GM19467 (cell line): ENCODE results near the gene CAMTA1.

Experiments used
- ATAC-seq: cut with Tn5 transposase; IDR thresholded peaks from one replicate; pipeline ENCODE4 v1.9.1; 2021; ENCODE audit warnings: mild to moderate bottlenecking, moderate library complexity; ENCODE audit not compliant: unreplicated experiment

Gene CAMTA1

DNA sequence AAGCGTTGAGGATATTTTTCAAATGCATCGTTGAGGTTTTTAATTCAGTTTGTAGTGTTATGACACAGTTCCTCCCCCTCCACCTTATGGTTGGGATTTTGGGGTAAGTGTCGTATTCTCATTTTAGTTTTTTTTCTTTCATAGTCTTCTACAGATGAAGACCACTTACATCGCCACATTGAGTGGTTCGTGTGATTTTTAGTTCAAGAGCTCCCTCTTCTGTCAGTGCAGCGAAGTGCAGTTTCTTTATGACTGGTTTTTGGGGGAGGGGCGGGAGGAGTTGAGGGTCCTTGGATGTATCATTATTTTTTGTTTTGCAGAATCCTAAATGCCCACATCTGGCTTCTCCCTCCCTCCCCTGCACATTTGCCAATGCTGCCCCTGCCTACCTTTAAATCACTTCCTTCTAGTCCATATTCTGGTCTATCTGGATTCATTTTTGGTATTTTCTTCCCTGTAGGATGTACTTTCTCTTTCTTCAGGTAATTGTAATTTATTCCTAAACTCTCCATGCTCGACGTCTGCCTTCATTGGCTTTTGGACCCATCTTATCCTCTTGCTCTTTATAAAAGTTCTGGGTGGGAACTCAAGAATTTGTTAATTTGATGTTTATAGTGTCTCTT lies 433.1 kb downstream of the CAMTA1 start:
- ATAC-seq = no peak

DNA sequence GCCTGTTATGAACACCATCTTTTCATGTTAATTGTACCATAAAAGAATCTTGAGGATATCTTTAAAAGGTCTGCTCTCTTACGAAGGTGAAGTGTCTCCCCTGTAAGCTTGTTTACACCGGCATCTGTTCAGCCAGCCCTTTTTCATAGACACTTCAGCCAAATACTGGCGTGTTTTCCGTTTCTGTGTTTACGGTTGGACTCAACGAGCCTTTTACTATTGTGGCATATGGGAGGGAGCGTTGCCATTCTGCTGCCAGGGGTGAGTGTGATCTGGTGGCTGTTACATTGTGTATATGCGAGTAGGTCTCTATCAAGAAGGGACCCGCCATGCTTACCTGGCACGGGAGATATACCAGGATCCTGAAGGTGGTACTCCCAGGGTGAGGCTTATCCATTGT lies 433.8 kb downstream of the CAMTA1 start:
- no peak for ATAC-seq

DNA sequence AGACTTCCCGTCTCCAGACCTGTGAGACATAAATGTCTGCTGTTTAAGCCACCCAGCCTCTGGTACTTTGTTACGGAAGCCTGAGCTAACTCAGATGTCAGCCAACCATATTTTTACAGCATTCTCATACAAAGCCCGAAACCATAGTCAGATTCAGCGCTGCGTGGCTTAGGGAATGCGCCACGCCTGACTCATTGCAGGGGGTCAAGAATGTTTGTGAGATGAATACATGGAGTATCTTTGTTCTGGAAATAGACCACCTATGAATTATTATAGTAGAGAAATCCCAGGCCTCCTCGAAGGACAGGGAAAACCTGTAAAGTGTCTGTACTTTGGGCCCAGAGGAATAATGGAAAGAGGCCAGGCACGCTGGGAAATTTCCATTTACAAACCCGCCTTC lies 434.8 kb downstream of the CAMTA1 start:
- ATAC-seq = no peak

DNA sequence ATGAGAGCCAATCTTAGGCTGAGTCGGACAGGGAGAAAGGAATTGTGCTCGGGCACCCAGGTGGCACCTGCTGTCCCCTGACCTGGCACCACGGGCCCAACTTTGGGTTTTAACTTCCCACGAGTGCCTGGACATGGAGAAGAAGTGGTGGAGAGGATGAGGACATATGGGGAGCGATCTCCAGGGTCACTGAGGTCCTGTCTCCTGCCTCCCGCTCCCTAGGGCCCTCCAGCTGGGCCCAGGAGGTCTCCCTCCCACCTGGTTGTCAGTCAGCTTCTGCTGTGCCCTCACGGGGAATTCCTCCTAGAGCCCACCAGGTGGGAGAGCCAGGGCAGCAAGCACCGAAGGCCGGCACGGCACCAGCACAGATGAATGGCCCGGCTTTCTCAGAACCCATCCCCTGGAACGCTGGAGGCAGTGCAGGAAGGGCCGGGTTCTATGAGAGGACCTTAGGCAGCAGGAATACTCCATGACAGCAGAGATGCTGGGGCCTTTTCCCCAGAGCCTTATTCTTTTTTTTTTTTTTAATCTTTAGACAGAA lies 435.5 kb downstream of the CAMTA1 start:
- no peak for ATAC-seq

DNA sequence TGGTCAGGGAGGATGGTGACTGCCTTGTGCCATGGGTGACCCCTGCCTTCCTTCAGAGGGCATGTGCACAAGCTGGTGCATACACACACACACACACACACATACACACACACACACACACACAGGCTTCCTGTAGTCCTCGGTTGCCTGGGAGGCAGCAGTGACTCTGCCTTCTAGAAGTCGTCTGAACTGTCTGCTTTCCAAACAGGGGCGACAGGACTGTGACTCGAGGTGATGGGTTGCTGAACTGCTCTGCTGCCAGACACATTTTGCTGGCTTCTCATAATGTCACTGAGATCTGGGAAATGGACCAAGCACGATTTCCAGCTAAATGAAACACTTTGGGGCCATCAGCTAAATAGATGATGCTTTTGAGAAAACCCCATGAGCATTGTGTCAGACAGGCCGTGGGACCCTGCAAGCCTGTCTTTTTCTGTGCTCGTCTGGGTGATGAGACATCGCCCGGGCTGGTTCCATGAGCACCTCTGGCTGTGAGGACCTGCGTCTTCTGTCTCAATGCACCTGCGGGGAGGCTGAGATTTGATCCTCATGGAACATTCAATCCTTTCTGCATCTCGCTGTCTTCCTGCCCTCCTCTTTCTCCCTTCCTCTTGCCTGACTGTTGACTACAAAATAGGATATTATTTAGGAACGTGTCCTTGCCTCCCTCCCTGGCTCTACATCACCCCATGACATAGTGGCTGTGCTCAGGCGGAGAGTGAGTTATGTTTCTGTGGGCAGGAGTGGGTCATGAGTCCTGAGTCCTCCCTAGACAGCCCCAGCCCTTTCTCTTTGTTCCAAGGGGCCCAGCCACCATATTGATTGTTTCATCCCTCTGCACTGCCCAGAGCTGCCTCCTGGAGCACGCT lies 436.8 kb downstream of the CAMTA1 start:
- no peak for ATAC-seq

DNA sequence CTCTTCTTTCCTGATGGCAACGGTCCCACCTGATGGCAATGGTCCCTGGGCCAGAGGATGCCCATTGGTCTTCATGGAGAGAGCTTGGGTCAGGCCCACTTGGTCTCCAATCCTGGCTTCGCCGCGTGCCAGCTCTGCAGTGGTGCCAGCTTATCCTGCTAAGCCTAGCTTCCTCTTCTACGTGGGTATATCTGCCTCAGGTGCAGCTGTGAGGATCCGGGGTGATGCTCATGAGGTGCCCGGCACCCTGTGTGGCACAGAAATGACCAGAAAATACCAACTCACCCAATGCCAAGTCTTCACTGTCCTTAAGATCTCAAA lies 437.4 kb downstream of the CAMTA1 start:
- ATAC-seq = no peak

DNA sequence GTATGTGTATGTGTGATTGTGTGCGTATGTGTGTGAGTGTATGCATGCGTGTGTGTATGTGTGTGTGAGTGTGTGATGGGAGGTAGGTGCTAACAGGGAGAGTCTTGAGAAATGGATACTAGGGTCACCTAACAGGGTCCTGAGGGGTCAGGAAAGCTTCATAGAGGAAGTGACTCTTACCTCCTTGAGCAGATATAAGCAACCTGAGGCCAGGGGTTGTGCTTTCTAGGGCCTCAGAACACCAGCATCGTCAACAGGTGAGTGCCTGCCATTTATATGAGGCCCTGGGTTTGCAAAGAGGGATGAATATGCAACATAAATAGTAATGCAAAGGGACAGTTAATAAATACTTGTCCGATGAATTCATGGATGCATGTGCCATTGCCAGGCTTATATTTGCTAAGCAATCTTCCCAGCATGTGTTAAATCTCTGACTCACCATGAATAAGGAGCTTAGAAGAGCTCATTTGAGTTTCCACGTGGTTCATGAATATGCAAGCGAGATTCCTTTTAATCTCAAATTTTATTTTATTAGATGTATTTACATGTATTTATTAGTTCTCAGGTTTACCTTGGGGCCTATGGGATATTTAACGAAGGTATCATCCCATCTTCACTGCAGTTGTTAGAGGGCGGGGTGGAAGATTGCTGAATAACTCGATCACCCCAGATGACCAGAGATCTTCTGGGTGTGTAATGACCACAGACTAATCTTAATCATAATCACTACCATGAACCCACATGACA lies 438.3 kb downstream of the CAMTA1 start:
- no peak for ATAC-seq

DNA sequence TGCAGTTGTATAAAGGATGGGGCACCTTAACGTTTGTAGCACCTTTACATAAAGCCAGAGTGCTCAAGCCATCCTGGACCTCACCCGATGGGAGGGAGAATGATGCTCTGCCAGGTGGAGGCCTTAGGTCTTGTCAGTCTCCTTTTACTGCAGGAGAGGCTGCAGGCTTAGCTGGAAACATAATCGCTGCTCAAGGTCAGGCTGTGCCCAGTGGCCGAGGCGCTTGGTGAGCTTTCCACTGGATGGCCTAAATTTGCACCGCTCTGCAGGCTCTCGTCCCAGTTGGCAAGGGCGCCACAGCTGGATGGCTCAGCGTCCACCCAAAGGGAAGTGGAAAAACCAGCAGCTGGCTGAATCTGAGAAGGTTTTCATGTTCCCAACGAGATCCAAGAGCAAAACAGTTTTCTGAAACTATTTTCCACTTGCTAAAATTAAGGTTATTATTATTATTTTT lies 438.9 kb downstream of the CAMTA1 start:
- ATAC-seq = no peak

DNA sequence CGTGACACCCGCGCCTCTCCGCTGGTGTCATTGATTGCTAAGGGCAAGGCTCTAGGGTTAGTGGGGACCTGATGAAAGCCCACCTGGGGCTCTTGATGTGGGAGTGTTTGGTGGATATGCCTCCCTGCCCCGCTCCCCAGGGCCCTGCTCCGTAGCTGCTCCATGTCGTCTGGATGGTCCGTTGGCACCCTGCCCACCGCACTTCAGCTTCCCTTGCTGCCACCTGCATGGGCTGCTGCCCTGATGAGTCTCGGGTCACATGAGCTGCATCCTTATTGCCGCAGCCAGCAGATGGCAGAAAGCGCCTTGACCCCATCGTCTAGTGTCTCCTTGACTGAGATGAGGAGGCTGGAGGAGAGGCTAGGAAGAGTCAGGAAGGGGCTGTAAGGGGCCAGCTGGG lies 439.4 kb downstream of the CAMTA1 start:
- ATAC-seq = no peak

DNA sequence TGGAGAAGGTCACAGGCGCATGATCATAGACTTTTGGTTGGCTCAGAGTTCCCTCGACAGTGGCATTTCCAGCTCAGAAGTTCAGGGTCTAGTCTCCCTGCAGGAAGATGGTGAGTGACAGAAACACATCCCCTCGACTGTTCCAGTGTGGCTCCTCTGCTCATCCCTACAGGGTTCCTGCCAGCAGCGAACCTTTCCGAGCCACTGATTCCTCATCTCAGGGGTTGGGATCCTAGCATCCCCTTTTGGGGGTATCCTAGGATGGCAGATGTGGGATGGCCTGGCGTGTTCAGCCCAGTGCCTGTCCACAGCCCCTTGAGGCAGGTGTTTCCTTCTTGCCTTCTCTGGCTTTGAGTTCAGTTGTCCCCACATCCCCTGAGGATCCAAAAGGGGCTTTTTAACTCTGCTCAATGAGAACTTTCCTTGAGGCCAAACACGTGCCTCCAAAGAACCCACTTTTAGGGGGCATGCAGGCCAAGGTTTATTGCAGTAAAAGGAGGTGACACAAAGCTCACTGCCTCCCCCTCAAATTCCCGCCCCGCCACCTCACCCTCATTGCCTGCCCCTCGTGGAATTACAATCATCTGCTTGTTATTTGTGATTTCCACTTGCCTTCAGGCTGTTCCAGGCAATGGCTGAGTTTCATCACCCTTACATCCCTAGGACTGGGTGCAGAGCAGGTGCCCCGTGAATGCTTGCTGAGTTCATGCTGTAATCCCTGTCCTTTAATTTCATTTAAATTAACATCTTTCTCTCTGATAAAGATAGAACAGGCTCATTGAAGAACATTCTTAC lies 440.7 kb downstream of the CAMTA1 start:
- ATAC-seq = no peak

DNA sequence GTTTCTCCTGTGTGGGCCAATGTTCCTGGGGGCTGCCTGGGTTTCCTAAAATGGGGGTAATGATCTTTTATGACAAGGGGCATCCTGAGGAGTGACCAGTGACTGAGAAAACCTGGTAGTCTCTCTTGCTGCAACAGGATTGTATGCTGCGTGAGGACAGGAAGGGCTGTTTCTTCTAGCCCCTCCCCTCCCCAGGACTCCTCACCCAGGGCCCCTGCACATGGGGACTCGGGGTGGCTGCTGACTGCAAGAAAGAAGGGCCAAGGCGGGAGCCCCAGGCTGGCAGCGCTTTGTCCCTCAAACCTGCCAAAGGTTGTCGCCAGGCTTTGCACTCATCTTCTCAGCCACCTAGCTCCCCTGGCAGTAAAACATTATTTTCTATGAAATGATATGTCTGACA lies 442.4 kb downstream of the CAMTA1 start:
- ATAC-seq = no peak

DNA sequence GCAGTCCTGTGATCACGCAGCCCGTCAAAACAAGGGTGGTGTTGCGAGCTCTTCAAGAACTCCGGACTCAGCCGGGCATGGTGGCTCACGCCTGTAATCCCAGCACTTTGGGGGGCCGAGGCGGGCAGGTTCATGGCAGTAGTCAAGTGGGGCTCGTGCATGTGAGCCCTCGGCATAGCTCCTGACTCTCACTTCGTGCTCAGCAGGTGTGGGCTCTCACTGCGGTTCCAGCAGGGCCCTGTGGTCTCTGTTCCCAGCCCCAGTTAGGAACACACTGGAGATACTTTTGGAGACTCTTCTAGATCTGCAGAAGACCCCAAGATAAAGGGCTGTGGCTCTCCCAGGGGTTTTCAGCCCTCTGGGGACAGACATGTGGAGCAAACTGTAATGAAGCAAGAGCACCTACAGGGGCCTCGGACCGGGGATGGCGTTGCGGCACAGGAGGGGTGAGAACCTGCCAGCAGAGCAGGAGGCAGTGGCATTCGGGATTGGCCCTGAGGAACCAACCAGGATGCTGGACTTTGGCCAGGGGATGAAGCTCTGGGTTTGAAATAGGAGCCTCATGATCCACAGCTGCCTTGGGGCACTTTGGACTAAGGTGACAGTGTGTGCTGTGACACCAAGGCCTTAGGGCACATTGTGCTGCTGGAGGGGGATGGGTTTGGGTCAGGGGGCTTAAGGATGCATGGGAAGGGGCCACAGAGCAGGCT lies 443.2 kb downstream of the CAMTA1 start:
- ATAC-seq = no peak

DNA sequence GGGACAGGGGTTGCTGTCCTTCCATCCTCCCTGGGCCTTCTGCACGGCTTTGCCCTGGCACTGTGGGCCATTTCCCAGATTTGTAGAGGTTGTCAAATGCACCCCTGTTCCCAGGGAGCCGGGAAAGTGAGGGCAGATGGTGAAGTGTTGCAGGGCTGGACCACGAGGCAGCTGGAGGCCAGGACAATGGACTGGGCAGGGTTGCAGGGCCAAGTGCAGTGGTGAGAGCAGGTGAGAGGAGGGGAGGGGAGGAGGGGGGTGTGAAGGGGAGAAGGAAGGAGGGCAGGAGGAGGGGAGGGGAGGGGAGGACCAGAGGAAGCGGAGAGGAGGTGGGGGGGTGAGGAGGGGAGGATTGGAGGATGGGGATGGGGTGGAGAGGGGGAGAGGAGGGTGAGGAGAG lies 443.9 kb downstream of the CAMTA1 start:
- no peak for ATAC-seq

DNA sequence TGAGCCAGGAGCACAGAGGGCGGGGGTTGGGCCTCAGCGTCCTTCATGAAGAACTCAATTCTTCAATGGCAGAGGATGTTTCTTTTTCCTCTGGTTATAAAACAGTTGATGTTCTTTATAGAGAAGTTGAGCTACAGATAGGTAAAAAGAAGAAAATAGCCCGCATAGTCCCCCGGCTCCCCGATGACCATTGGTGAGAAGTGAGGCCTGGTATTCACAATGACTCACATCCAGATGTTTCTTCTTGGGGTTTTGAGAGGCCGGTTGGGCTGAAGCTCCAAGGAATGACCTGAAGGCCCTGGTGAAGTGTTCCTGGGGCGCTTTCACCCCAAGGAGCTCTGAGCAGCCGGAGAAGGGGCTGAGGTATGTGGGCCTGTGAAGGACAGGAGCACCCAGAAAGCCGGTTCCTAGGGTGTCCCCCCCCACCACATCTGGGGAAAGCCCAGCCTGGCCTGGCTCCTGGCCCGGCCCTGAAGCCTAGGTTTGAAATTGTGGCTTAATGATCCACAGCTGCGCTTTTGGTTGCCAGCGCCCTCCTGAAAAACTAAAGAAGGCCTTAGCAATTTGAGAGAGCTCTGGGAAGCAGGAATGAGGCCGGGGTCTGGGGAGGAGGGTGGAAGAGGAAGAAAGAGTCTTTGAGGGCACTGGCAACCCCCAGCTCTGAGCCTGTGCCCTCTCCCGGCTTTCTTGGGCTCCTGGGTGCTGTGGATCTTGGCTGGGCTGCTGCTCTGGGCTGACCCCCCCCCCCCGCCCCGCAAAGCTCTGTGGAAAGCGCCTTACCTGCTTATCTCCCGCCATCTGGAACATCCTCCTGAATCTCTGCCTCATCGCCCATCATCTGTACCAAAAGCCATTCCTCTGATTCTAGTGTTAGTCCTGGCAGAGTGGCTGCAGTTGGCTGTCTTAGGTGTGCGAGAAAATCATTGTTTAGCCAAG lies 444.7 kb downstream of the CAMTA1 start:
- ATAC-seq = no peak

DNA sequence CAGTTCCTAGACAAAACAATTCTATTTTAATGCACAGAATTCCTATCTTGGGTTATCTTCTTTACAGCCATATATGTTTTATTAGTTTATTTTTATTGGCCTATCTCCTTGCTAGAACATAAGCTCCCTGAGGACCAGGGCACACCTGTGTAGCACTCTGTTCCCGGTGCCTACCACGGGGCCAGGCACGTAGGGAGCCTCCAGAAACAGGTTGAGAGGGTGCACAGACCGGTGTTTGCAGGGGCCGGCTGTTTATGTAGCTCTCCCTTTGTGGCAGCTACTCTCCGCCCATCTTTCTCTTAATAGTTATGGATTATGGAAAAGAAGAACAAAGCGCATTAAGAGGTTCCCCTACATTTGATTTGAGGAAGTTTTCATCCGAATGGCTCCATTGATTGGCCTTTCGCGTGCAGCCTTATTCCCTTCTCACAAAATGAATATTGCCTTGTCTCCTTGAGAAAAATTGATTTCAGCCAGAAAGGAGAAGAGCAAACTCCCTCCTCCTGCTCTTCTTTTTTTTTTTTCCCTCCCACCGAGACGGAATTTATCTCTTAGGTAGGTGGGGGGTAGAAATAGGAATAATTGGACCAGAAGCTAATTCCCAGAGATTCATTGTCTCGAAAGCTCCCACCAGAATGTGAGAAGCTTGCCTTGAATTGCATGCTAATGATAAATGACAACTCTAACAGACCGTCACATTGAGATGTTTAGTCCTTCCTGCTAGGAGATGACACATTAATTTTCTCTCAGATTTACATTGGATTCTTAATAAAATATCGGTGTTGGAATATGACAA lies 447.4 kb downstream of the CAMTA1 start:
- no peak for ATAC-seq

DNA sequence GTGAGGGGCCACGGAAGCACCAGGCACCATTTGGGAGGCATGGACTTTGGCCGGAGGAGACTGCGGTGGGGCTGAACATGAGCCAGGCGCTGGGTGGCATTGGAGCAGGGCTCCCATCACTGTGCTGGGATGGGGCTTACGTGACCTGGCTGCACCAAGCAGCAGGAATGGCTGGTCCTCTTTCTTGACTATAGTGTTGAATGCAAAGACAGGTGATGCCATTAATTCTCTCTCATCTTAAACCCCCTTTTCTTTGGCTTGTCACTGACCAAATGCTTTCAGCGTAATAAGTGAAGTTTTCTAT lies 447.9 kb downstream of the CAMTA1 start:
- ATAC-seq = no peak

DNA sequence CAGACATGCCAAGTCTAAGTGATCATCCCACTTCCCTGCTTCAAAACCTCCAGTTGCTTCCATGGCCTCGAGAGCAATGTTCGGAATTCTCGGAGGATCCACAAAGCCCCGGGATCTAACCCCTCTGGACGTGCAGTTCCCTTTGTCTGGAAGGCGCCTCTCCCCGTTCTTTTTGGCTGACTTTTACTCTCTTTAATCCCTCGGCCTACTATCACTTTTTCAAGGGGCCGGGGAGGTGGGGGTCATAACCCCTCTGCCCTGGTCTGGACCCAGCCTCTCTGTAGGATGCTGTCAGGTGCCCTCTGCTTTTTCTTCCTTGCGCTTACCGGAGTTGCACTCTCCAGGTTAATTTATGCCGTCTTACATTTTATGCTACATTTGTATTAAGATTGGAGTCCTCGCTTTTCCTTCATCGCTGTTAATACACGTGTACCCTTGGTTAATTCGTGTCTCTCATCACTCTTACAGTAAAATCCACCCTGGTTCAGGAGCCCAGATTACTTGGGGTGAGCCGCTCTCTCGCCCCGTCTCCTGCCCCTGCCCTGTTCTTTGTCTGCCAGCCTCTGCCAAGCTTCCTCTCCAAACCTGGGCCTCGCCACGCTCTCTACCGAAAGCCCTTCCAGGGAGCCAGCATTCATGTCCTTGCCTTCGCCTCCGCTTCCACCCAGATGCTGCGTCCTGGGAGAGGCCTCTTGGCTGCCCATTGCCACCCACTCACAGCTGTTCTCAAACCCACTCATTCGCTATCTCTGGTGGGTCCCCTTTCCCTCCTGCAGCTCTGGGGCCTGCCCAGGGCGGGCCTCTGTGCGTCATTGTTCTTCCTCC lies 448.6 kb downstream of the CAMTA1 start:
- no peak for ATAC-seq

DNA sequence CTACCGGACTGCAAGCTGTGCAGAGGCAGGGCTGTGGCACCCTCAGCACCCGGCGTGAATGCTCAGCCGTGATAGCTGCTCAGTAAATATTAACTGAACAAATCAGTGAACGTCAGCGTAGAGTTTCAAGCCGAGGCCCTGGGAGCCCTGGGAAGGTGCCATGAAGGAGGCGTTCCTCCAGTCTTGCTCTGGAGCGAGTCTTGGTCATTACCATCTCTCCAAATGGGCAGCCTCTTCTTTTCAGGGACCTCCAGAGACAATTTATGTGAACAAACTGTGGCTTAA lies 449.2 kb downstream of the CAMTA1 start:
- no peak for ATAC-seq
